Left ventricle myocardium inferior (tissue), 1 donor: Measurements from ENCODE around the gene WDFY3. TPM values are rescaled to one million over a fixed set of nuclear protein-coding genes. Genes with fewer than 3 reads are reported as not detected.
A peak's percentile ranks its signal among the peaks of the same experiment; 100 is the strongest.

Source experiments
- DNase-seq: peaks from one replicate; pipeline ENCODE4 v3.0.0-alpha.2; 2020
- H3K27ac ChIP-seq: fragments of 200-600 bp; replicated peaks from 2 replicates; pipeline ENCODE4 v1.8.0; 2021
- H3K27me3 ChIP-seq: fragments of 200-600 bp; 2 replicates; pipeline ENCODE4 v1.8.0; 2021; ENCODE audit warnings: low read depth
- H3K36me3 ChIP-seq: fragments of 200-600 bp; 2 replicates; pipeline ENCODE4 v1.8.0; 2021
- H3K4me1 ChIP-seq: fragments of 200-600 bp; 2 replicates; pipeline ENCODE4 v1.8.0; 2021
- H3K4me3 ChIP-seq: fragments of 200-600 bp; 2 replicates; pipeline ENCODE4 v1.8.0; 2021; ENCODE audit warnings: mild to moderate bottlenecking, moderate library complexity
- H3K9me3 ChIP-seq: fragments of 200-600 bp; replicated peaks from 2 replicates; pipeline ENCODE4 v1.8.0; 2021
- CTCF ChIP-seq: fragments of 200-600 bp; IDR thresholded peaks from 2 replicates; pipeline ENCODE4 v1.8.0; 2021; ENCODE audit warnings: antibody characterized with exemption, mild to moderate bottlenecking, borderline replicate concordance
- intact Hi-C: fragments of 100-400 bp; cut with micrococcal nuclease; formaldehyde crosslinking; loops from one replicate; pipeline ENCODE4 v1.11.0; 2022
- total RNA-seq: library from RNA; stranded (reverse); fragmentation: NEBNext Ultra II Directional; extraction: Animal tissue kit (Norgen Biotek cat#: 25700); gene quantifications from one replicate; pipeline ENCODE4 v1.2.1, GENCODE V29; 2021
- donor health status: DM: no; HTN: yes; CAD: no; lungs with severe emphysema.

WDFY3 gene
- total RNA-seq, 1 donor from 2014 or later = 48.7 TPM

GRCh38 chr4:84905646-84906045 lies 60.8 kb downstream of the WDFY3 start:
- Histone ChIP-seq H3K4me1 (peaks cover 17% of the 10 kb centered on the region), H3K27me3 (no peaks in the 10 kb centered on the region), H3K36me3 (peaks cover 4% of the 10 kb centered on the region), H3K27ac (no peak overlapping the region), H3K4me3 (no peak overlapping the region), H3K9me3 (no peaks in the 10 kb centered on the region)
- intact Hi-C loops = loop anchor here (10.0 kb wide), 1 partner anchor 59 kb away; the partner anchor contains the start of gene WDFY3
- no peak for DNase-seq
- no peak for TF ChIP-seq CTCF

GRCh38 chr4:84901740-84902281 lies 64.7 kb downstream of the WDFY3 start:
- no peaks in the 10 kb centered on the region for H3K9me3 ChIP-seq
- peaks cover 17% of the 10 kb centered on the region for H3K4me1 ChIP-seq
- intact Hi-C loops = loop anchor here (10.0 kb wide), 1 partner anchor 63 kb away; the partner anchor contains the start of gene WDFY3
- H3K4me3 ChIP-seq = no peak overlapping the region
- TF ChIP-seq CTCF = no peak
- no peak for DNase-seq
- H3K27me3 ChIP-seq = no peaks in the 10 kb centered on the region
- peaks cover 7% of the 10 kb centered on the region for H3K36me3 ChIP-seq
- no peak overlapping the region for H3K27ac ChIP-seq

GRCh38 chr4:84901173-84901572 lies 65.3 kb downstream of the WDFY3 start:
- DNase-seq = no peak
- peak; percentile 8 for TF ChIP-seq CTCF
- H3K4me1 ChIP-seq = peaks cover 17% of the 10 kb centered on the region

GRCh38 chr4:84899616-84900015 lies 66.9 kb downstream of the WDFY3 start:
- intact Hi-C loops = loop anchor here (10.0 kb wide), 1 partner anchor 65 kb away; the partner anchor contains the start of gene WDFY3
- peaks cover 17% of the 10 kb centered on the region for H3K4me1 ChIP-seq
- peaks cover 14% of the 10 kb centered on the region for H3K36me3 ChIP-seq
- H3K9me3 ChIP-seq = no peaks in the 10 kb centered on the region
- DNase-seq = no peak
- H3K27ac ChIP-seq = no peak overlapping the region
- H3K27me3 ChIP-seq = no peaks in the 10 kb centered on the region
- H3K4me3 ChIP-seq = no peak overlapping the region
- no peak for TF ChIP-seq CTCF

More at GRCh38 chr4:84901173-84901572, 65.3 kb downstream of the WDFY3 start:
- Histone ChIP-seq H3K27ac (no peak overlapping the region), H3K4me3 (no peak overlapping the region), H3K9me3 (no peaks in the 10 kb centered on the region), H3K36me3 (peaks cover 9% of the 10 kb centered on the region), H3K27me3 (no peaks in the 10 kb centered on the region)
- intact Hi-C loops = loop anchor here (10.0 kb wide), 1 partner anchor 64 kb away; the partner anchor contains the start of gene WDFY3

GRCh38 chr4:84897516-84897915 lies 69.0 kb downstream of the WDFY3 start:
- H3K4me1 ChIP-seq = peaks cover 17% of the 10 kb centered on the region
- intact Hi-C loops = no loop called here

More at GRCh38 chr4:84897516-84897915, 69.0 kb downstream of the WDFY3 start:
- Histone ChIP-seq H3K27ac (no peak overlapping the region), H3K9me3 (no peaks in the 10 kb centered on the region), H3K36me3 (peaks cover 14% of the 10 kb centered on the region), H3K4me3 (no peak overlapping the region), H3K27me3 (no peaks in the 10 kb centered on the region)
- DNase-seq = no peak
- no peak for TF ChIP-seq CTCF
